Muscle of back (tissue), 13 donors: ENCODE measurements around the gene ELANE. TPM values are rescaled to one million over a fixed set of nuclear protein-coding genes. Genes with fewer than 3 reads are reported as not detected.

Experiments
- DNase-seq, 3 donors: peaks; one replicate each; pipeline versions ENCODE4 v3.0.0 to v3.0.0-alpha.2; 2013
- long read RNA-seq, 9 donors: transcript quantifications; one replicate each; lab custom pipeline, GENCODE V29; 2026
- polyA plus RNA-seq, 10 donors: library from polyadenylated mRNA; unstranded; fragments of 120-200 nt; gene quantifications; one replicate each; pipeline ENCODE4 v1.2.1, GENCODE V29; 2013; ENCODE audit not compliant: insufficient read length in 10 of 10

Gene ELANE
- polyA plus RNA-seq: 1 to 10 TPM in 1 of 10 donors, under 1 TPM in 9; 0.22 to 2.3 (median 0.60) TPM
- long read RNA-seq, donor 1: 0 reads
- long read RNA-seq, donor 2: 0 reads
- long read RNA-seq, donor 3: 0 reads
- long read RNA-seq, donor 4: 0 reads
- long read RNA-seq, donor 5, partial matches to known transcripts: 0 of 3 reads
- long read RNA-seq, donor 5, other reads (novel, unspliced or antisense): 0 of 3 reads
- long read RNA-seq, donor 6, partial matches to known transcripts: 0 of 1 reads
- long read RNA-seq, donor 6, other reads (novel, unspliced or antisense): 0 of 1 reads
- long read RNA-seq, donor 7: 0 reads
- long read RNA-seq, donor 8: 0 reads
- long read RNA-seq, donor 9: 0 reads

DNA sequence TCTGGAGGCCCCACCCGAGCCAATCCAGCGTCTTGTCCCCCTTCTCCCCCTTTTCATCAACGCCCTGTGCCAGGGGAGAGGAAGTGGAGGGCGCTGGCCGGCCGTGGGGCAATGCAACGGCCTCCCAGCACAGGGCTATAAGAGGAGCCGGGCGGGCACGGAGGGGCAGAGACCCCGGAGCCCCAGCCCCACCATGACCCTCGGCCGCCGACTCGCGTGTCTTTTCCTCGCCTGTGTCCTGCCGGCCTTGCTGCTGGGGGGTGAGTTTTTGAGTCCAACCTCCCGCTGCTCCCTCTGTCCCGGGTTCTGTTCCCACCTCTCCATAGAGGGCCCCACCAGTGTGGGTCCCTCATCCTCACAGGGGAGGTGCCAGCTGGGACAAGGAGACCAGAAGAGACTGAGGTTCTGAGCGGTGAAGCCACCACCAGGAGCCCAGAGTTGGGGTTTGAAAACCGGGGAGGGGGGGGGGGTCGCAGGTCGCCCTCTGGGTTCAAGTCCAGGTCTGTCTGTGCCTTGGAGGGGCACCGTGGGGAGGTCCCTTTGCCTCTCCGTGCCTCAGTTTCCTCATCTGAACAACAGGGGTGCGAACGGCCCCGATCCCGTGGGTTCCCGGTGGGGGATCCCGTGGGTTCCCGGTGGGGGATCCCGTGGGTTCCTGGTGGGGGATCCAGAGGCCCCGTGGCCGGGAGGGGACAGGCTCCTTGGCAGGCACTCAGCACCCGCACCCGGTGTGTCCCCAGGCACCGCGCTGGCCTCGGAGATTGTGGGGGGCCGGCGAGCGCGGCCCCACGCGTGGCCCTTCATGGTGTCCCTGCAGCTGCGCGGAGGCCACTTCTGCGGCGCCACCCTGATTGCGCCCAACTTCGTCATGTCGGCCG, at the start of gene ELANE:
TSS of gene ELANE (plus strand) at position 168 of the 878 bp plus-strand sequence. CDS start at position 194, 26 bp downstream.
- no peak for DNase-seq

DNA sequence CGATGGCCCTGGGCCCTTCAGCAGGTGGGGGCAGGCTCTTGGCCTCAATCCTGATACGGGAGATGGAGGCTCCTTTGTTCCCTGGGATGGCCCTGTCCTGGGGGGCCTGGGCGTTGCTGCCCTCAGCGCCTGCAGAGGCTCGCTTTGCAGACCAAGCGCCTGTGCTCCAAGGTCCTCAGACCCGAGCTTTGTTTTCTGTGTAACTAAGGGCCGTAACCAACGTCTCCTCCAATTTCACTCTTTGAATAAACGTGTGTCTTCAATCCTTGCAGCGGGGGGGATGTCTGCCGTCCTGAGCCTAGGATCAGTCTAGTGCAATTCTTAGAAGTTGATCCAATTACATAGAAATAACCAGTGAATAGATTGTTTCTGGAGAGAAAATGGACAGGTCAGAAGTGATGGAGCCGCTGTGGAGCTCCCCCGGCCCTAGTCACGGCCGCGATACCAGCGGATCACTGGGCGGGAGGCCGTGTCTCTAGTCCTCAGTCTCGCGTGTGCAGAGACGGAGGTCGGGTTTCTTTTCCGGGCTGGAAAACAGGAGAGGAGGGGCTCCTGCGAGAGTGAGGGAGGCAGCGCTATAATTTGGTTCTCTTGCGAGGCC, 49.5 kb upstream of the ELANE start:
- peak in 1 of 3 donors; percentile 77 for DNase-seq

DNA sequence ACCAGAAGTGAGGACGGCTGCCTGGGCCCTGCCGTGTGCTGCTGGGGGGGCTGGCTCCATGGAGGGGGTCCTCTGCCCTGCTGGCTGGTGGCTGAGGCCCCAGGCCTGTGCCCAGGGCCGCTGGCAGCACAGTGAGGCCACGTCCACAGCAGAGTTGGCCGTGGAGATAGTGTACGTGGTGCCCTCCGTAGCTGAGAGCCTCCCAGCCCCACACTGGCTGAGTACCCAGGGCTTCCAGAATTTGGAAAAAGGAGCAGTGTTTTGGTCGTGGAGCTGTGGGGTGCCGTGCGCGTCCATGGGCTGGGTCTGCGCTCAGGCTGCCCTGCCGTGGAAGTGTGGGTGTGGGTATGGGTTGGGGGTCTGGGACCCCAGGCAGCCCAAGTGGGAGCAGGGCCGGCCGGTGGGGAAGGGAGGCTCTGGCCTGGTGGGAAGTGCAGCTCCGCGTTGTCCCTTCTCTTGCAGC, 49.0 kb upstream of the ELANE start:
- DNase-seq: peak in 1 of 3 donors; percentile 23

DNA sequence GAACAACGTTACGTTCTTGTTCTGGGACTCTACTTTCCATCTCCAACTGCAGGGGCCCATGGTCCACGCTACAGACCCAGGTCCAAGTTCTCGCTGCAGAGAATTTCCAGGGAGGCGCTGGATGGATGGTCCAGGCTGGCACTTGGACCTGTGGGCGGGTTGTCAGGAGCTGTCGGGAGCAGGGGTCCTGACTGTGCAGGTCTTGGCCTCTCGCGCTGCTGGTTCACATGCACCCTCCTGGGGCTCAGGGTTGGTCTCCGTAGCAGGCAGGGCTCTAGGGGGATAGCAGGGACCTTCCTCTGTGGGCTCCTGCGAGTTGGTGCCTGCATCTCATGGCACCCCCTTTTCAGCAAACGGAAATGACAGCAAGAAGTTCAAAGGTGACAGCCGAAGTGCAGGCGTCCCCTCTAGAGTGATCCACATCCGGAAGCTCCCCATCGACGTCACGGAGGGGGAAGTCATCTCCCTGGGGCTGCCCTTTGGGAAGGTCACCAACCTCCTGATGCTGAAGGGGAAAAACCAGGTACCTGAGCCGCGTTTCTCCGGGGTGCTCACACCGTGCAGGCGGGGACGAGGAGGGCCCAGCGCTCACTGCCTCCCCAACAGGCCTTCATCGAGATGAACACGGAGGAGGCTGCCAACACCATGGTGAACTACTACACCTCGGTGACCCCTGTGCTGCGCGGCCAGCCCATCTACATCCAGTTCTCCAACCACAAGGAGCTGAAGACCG, 48.3 kb upstream of the ELANE start:
- peak in 1 of 3 donors; percentile 5 for DNase-seq

DNA sequence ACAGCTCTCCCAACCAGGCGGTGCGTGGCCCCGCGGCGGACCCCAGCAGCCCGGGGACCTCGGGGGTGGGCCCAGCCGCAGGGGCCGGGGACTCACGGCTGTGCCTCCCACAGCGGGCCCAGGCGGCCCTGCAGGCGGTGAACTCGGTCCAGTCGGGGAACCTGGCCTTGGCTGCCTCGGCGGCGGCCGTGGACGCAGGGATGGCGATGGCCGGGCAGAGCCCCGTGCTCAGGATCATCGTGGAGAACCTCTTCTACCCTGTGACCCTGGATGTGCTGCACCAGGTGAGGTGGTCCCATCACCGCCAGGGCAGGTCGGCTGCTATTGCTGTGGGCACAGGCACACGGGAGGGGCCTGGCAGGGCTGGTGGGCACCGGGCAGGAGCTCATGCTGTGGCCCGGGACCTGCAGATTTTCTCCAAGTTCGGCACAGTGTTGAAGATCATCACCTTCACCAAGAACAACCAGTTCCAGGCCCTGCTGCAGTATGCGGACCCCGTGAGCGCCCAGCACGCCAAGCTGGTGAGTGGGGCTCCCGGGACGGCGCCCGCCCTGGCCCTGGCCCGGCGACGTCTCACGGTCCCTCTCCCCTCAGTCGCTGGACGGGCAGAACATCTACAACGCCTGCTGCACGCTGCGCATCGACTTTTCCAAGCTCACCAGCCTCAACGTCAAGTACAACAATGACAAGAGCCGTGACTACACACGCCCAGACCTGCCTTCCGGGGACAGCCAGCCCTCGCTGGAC, 47.5 kb upstream of the ELANE start:
- peak in 1 of 3 donors; percentile 2 for DNase-seq

DNA sequence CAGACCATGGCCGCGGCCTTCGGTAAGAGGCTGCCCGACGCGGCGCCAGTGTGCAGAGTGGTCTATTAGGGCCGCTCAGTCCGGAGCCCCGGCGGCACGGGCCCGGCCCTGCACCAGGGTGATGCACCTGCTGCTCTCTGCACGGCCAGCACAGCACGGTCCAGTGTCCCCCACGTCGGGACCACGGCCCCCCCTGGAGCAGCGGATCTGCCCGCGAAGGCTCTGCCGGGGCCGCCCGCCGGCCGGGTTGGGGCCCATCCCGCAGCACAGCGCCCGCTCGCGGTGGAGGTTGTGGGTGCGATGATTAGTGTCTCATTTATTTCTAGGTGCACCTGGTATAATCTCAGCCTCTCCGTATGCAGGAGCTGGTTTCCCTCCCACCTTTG, 46.9 kb upstream of the ELANE start:
- no peak for DNase-seq

DNA sequence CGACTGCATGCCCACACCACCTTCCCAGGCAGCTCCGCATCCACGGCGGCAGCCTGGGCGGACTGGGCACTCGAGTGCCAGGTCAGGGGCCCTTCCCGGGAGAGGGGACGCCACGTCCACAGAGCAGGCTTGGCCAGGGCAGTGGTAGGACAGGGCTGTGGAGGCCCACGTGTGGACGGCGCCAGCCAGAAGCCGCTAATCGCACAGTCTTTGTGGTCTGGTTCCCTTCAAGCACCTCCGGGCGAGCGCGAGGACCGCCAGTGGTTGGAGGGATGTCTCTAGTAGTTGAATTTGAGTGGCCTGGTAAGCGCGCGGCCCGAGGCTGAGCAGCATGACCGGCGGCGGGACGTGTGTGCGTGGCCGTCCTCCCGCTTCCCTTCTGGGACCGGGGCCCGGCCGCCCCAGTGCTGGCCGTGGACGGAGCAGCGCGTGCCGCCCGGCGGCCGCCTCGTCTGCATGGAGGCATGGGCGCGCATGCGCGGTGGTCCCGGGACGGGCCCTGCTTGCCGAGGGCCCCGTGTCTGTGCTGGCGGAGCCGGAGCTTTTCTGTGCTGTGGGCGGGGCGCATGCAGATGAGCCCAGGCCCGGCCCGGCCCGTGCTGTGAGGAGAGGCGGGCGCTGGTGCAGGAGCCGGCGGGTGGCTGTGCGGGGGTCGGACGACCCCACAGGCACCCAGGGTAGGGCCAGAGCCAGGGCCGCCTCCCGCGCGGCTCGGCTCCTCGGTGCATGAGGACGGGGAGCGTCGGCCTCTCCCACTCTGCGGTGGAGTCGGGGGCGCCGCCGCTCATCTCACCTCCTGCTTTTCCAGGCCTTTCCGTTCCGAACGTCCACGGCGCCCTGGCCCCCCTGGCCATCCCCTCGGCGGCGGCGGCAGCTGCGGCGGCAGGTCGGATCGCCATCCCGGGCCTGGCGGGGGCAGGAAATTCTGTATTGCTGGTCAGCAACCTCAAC, 46.2 kb upstream of the ELANE start:
- no peak for DNase-seq

DNA sequence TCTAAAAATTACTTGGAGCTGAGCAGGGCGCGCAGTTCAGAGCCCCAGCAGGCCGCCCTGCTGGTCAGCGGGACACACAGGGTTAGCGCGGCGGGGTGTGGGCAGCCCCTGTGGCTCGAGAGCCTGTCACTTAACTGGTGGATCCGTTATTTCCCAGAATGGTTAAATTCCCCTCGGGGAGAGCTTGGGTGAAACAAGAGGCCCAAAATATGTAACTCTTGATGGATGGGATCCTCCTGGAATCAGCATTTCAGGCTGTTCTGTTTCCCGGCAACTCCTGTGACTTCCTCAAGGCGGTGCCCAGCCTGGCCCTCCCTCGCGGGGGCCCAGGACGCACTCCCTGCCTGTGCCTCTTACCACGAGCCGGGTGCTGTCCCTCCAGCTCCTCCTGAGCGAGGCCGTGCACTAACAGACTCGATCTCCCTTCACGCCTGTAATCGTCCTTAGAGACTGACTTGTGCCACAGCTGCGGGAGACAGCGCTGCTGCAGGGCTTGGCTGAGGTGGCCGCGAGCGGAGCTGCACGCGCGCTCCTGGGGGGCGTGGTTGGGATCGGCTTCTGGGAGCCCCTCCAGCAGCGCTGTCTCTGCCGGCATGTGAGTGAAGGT, 45.2 kb upstream of the ELANE start:
- DNase-seq: no peak

DNA sequence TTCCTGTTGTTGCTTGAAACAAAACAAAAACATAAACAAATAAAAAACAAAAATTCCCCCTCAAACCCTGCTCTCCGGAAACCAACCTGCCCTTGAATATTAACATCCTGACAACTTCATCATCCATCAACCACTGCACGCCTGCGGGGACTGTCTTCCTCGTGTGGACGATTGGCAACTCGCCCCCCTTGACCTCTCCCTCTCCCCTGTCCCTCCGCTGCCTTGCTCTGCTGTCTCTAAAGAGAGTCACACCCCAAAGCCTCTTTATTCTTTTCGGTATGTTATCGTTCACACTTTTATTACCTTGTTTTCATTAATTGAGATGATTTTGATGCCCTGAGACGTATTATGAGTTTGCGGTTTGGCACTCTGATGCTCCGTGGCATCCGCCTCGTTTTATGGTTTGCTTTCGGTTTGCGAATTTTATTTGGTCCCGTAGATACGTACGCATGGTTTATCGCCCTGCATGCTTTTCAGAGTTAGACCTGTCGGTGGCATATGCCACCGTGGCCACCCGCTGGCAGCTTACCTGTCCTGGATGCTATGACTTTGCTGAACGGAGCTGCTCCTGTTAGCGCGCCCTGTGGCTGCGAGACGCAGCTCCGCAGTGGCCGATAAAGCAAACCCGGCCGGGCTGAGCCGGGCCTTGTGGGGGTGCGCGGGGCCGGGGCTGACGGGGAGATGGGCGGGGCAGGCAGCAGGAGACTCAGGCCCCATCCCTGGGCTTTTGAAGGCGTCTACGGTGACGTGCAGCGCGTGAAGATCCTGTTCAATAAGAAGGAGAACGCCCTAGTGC, 44.3 kb upstream of the ELANE start:
- DNase-seq: no peak

DNA sequence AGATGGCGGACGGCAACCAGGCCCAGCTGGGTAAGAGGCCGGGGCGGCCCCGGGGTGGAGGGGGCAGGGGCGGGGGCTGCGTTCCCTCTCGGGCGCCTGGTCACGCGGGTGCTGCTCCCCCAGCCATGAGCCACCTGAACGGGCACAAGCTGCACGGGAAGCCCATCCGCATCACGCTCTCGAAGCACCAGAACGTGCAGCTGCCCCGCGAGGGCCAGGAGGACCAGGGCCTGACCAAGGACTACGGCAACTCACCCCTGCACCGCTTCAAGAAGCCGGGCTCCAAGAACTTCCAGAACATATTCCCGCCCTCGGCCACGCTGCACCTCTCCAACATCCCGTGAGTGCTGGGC, 43.7 kb upstream of the ELANE start:
- no peak for DNase-seq

DNA sequence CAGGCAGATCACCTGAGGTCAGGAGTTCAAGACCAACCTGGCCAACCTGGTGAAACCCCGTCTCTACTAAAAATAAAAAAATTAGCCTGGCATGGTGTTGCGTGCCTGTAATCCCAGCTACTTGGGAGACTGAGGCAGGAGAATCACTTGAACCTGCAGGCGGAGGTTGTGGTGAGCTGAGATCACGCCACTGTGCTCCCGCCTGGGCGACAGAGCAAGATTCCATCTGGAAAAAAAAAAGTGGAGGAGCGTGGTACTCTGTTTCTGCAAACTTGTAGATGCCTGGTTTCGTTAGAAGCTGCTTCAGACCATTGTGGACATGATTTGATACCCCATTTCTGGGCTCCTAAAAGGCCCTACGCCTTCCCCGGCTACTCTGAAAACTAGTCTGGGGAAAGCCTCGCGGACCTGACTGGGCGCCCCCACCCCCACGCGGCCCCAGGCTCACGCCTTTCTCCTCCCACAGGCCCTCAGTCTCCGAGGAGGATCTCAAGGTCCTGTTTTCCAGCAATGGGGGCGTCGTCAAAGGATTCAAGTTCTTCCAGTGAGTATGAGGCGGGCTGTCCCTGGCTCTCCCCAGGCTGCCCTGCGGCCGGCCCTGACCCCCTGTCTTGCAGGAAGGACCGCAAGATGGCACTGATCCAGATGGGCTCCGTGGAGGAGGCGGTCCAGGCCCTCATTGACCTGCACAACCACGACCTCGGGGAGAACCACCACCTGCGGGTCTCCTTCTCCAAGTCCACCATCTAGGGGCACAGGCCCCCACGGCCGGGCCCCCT, 41.8 kb upstream of the ELANE start:
- no peak for DNase-seq

DNA sequence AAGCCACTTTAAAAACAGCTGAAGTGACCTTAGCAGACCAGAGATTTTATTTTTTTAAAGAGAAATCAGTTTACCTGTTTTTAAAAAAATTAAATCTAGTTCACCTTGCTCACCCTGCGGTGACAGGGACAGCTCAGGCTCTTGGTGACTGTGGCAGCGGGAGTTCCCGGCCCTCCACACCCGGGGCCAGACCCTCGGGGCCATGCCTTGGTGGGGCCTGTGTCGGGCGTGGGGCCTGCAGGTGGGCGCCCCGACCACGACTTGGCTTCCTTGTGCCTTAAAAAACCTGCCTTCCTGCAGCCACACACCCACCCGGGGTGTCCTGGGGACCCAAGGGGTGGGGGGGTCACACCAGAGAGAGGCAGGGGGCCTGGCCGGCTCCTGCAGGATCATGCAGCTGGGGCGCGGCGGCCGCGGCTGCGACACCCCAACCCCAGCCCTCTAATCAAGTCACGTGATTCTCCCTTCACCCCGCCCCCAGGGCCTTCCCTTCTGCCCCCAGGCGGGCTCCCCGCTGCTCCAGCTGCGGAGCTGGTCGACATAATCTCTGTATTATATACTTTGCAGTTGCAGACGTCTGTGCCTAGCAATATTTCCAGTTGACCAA, 41.1 kb upstream of the ELANE start:
- no peak for DNase-seq

DNA sequence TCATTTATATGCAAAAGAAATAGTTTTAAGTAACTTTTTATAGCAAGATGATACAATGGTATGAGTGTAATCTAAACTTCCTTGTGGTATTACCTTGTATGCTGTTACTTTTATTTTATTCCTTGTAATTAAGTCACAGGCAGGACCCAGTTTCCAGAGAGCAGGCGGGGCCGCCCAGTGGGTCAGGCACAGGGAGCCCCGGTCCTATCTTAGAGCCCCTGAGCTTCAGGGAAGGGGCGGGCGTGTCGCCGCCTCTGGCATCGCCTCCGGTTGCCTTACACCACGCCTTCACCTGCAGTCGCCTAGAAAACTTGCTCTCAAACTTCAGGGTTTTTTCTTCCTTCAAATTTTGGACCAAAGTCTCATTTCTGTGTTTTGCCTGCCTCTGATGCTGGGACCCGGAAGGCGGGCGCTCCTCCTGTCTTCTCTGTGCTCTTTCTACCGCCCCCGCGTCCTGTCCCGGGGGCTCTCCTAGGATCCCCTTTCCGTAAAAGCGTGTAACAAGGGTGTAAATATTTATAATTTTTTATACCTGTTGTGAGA, 40.5 kb upstream of the ELANE start:
- no peak for DNase-seq

DNA sequence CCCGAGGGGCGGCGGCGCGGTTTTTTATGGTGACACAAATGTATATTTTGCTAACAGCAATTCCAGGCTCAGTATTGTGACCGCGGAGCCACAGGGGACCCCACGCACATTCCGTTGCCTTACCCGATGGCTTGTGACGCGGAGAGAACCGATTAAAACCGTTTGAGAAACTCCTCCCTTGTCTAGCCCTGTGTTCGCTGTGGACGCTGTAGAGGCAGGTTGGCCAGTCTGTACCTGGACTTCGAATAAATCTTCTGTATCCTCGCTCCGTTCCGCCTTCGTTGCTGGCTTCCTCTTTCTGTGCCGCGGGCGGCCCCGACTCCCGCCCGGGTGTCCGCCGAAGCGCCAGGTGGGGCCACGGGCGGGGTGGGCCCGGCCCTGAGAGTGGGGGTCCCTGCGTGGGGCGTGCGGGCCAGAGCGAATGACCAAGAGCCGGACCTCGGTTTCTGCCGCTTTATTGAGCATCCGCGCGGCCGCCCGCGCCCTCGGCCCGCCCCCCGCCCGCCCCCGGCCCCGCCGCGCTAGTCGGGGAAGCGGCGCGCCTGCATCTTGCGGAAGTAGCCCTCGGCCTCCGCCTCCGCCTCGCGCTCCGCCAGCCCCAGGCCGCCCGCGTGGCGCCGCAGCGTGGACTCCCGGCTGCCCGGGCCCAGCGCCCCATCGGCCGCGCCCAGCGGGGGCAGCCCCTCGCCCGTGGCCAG, 39.9 kb upstream of the ELANE start:
- DNase-seq: no peak

DNA sequence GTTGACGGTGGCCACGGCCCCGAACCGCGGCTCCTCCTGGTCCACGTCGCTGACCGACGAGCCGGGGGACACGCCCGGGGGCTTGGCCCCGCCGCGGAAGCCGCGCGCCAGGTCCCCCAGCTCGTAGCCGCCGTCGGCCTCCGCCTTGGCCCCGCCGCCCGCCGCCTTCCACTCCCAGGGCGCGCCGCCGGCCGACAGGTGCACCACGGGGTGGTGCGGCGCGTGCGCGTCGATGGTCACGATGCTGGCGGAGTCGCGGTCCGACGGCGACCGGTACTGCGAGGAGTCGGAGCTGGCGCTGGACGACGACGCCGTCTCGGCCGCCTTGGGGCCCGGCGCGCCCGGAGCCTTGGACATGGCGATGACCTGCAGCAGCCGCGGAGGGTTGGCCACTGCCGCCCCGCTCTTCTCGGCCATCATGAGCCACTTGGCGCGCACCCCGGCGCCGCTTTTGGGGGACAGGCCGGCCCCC, 39.3 kb upstream of the ELANE start:
- DNase-seq: no peak
